ENCODE results near the gene S100P. TPM values are rescaled to one million over a fixed set of nuclear protein-coding genes. Genes with fewer than 3 reads are reported as not detected.
"Not testable (repeated sequence)": the region's sequence is repeated elsewhere in the genome, so short reads cannot be mapped to it uniquely, and the experiment has no call there.

The S100P gene
- total RNA-seq, 4 donors from 2014 or later = 0.56 TPM; not detected in 3

- intact Hi-C loops (cut with DNase I) = no loop called here
- WGBS, 2 donors = 97 to 98% methylated on average over 9 of the region's 9 CpGs
- H3K36me3 ChIP-seq = no peaks in the 10 kb centered on the region
- TF ChIP-seq, protein P1, sequence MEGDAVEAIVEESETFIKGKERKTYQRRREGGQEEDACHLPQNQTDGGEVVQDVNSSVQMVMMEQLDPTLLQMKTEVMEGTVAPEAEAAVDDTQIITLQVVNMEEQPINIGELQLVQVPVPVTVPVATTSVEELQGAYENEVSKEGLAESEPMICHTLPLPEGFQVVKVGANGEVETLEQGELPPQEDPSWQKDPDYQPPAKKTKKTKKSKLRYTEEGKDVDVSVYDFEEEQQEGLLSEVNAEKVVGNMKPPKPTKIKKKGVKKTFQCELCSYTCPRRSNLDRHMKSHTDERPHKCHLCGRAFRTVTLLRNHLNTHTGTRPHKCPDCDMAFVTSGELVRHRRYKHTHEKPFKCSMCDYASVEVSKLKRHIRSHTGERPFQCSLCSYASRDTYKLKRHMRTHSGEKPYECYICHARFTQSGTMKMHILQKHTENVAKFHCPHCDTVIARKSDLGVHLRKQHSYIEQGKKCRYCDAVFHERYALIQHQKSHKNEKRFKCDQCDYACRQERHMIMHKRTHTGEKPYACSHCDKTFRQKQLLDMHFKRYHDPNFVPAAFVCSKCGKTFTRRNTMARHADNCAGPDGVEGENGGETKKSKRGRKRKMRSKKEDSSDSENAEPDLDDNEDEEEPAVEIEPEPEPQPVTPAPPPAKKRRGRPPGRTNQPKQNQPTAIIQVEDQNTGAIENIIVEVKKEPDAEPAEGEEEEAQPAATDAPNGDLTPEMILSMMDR (IDR thresholded peaks at IDR 0.05) = no peak
- no peak for TF ChIP-seq POLR2A (IDR thresholded peaks at IDR 0.05)
- no peak overlapping the region for H3K4me3 ChIP-seq (replicated peaks in 1 of 3)
- H3K4me1 ChIP-seq = peaks cover 5% of the 10 kb centered on the region in 2 donors
- no peak for DNase-seq
- H3K27ac ChIP-seq = no peak overlapping the region
- no peaks in the 10 kb centered on the region for H3K27me3 ChIP-seq
- H3K9me3 ChIP-seq = no peaks in the 10 kb centered on the region
Observed at GRCh38 chr4:6665320-6665654, 28.4 kb upstream of the S100P start.

DNA sequence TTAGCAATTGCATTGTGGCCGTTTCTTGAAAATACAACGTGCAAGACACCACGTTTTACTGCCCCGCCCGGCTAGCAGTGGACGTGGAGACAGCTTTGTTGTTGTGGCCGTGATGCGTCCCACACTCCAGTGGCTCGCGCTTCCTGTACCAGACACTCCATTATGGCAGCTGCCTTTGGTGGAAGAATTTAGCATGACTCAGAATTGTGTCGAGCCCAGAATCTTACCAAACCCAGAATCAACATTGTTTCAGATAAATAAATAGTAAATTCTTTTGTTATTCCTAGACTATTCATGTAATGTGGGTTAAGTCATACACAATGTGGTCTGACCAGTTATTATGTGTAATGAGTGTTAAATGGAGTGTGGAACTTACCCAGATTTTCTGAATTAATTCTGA is 25.3 kb upstream of the S100P start:
- H3K27me3 ChIP-seq = no peaks in the 10 kb centered on the region
- no peak overlapping the region for H3K27ac ChIP-seq
- H3K36me3 ChIP-seq = no peaks in the 10 kb centered on the region
- H3K4me3 ChIP-seq (replicated peaks in 1 of 3) = no peak overlapping the region
- 92 to 93% methylated on average over 11 of the region's 11 CpGs for WGBS, 2 donors
- intact Hi-C loops (cut with DNase I) = loop anchor here (2.0 kb wide), 1 partner anchor 24 kb away; no protein-coding TSS in a partner anchor
- no peak for TF ChIP-seq POLR2A (IDR thresholded peaks at IDR 0.05)
- TF ChIP-seq, protein P1 (IDR thresholded peaks at IDR 0.05) = no peak
- peaks cover 5% of the 10 kb centered on the region in 2 donors for H3K4me1 ChIP-seq
- no peaks in the 10 kb centered on the region for H3K9me3 ChIP-seq
- DNase-seq = no peak

DNA sequence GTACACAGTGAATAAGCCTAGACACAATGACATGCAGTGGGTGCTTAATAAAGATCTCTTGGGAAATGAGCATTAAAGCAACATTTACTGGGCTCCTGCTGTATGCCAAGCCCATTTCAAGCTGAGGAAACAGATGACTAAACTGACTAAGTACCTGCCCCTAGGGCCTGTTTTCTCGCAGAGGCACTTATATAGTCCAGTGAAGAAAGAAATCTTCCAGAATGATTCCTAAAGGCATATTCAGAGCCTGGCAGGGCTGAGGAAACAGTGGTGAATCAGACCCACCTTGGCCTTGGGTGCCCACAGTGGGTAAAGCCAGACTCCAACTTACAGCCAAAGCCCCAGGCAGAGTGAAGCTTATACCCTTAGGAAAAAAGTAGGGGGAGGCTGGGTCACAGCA is 22.0 kb upstream of the S100P start:
- intact Hi-C loops (cut with DNase I) = loop anchor here (5.0 kb wide), 1 partner anchor 41 kb away; no protein-coding TSS in a partner anchor
- WGBS, 2 donors = 83 to 88% methylated on average over 1 of the region's 1 CpG
- H3K4me1 ChIP-seq = peaks cover 19% of the 10 kb centered on the region in 2 donors
- no peak for DNase-seq
- TF ChIP-seq, protein P1 (IDR thresholded peaks at IDR 0.05) = no peak
- TF ChIP-seq POLR2A (IDR thresholded peaks at IDR 0.05) = no peak
- no peak overlapping the region for H3K27ac ChIP-seq
- no peaks in the 10 kb centered on the region for H3K9me3 ChIP-seq
- H3K4me3 ChIP-seq (replicated peaks in 1 of 3) = no peak overlapping the region
- no peaks in the 10 kb centered on the region for H3K27me3 ChIP-seq
- peaks cover 0 to 6% of the 10 kb centered on the region in 2 donors for H3K36me3 ChIP-seq

GRCh38 chr4:6672131-6672530 is 21.5 kb upstream of the S100P start:
- H3K27ac ChIP-seq = no peak overlapping the region
- peaks cover 0 to 6% of the 10 kb centered on the region in 2 donors for H3K36me3 ChIP-seq
- DNase-seq = no peak
- no peaks in the 10 kb centered on the region for H3K27me3 ChIP-seq
- peaks cover 20 to 24% of the 10 kb centered on the region in 2 donors for H3K4me1 ChIP-seq
- WGBS, 2 donors = 96 to 99% methylated on average over 18 to 19 of the region's 19 CpGs
- intact Hi-C loops (cut with DNase I) = loop anchor here (5.0 kb wide), 1 partner anchor 40 kb away; no protein-coding TSS in a partner anchor
- no peaks in the 10 kb centered on the region for H3K9me3 ChIP-seq
- H3K4me3 ChIP-seq (replicated peaks in 1 of 3) = no peak overlapping the region
- TF ChIP-seq, protein P1 (IDR thresholded peaks at IDR 0.05) = no peak
- TF ChIP-seq POLR2A (IDR thresholded peaks at IDR 0.05) = no peak

GRCh38 chr4:6672541-6673190 is 21.0 kb upstream of the S100P start:
- intact Hi-C loops (cut with DNase I) = loop anchor here (5.0 kb wide), 1 partner anchor 40 kb away; no protein-coding TSS in a partner anchor
- not testable (repeated sequence) for H3K36me3 ChIP-seq; H3K9me3 ChIP-seq; DNase-seq; H3K27me3 ChIP-seq; H3K4me3 ChIP-seq (replicated peaks in 1 of 3); H3K27ac ChIP-seq
- WGBS, 2 donors = 96 to 99% methylated on average over 5 to 17 of the region's 34 CpGs
- H3K4me1 ChIP-seq = peaks cover 20 to 27% of the 10 kb centered on the region in 2 donors

Measured in thyroid gland (tissue), 4 donors.